Gastroesophageal sphincter (tissue), 4 donors: ENCODE results near the gene DNAH17. TPM values are rescaled to one million over a fixed set of nuclear protein-coding genes. Genes with fewer than 3 reads are reported as not detected.

ENCODE experiments used
- ATAC-seq: fragments of 150-250 bp; one replicate; pipeline ENCODE4 v1.9.1; 2016; ENCODE audit warnings: mild to moderate bottlenecking, moderate library complexity
- H3K27ac ChIP-seq, 4 donors: fragments of 200-600 bp; sonication (generic) in 3 of 4; 1 replicate in 3 of 4; 2 replicates in 1 of 4; pipeline ENCODE4 v1.5.1; 2016 to 2019
- H3K27me3 ChIP-seq: fragments of 200-600 bp; sonication (generic); one replicate; pipeline ENCODE4 v1.5.1; 2019
- H3K36me3 ChIP-seq, 2 donors: fragments of 200-600 bp; sonication (generic); one replicate each; pipeline ENCODE4 v1.5.1; 2019; ENCODE audit warnings: control low read depth in 1 of 2
- H3K4me1 ChIP-seq, 3 donors: fragments of 200-600 bp; sonication (generic); 1 replicate in 2 of 3; 2 replicates in 1 of 3; pipeline ENCODE4 v1.5.1; 2016 to 2019; ENCODE audit warnings: control low read depth in 2 of 3
- H3K4me3 ChIP-seq, 2 donors: fragments of 200-600 bp; sonication (generic); one replicate each; pipeline ENCODE4 v1.5.1; 2019; ENCODE audit warnings: mild to moderate bottlenecking in 1 of 2, moderate library complexity in 1 of 2
- H3K9me3 ChIP-seq, 3 donors: fragments of 200-600 bp; sonication (generic); one replicate each; pipeline ENCODE4 v1.5.1; 2017 to 2019; ENCODE audit warnings: control low read depth in 2 of 3
- EP300 ChIP-seq: sonication (generic); formaldehyde crosslinking; IDR thresholded peaks from one replicate; pipeline ENCODE4 v1.6.1; 2017; ENCODE audit warnings: antibody characterized with exemption, mild to moderate bottlenecking
- POLR2A ChIP-seq, 2 donors: fragments of 450-650 bp; IDR thresholded peaks; one replicate each; pipeline ENCODE4 v1.6.1; 2017; ENCODE audit warnings: antibody characterized with exemption in 2 of 2, mild to moderate bottlenecking in 2 of 2, moderate library complexity in 1 of 2
- POLR2AphosphoS5 ChIP-seq: sonication (generic); formaldehyde crosslinking; IDR thresholded peaks from one replicate; pipeline ENCODE4 v1.6.1; 2017; ENCODE audit warnings: antibody characterized with exemption
- WGBS, 2 donors: methylation state at CpG; one replicate each; pipeline ENCODE4 v1.1.5; 2018; ENCODE audit warnings: low coverage in 1 of 2; 5-methylcytosine and 5-hydroxymethylcytosine counted together
- total RNA-seq, 4 donors: library from RNA; depleted of rRNA; stranded (reverse); fragments of >200 nt; gene quantifications; one replicate each; pipeline ENCODE4 v1.1.0, GENCODE V29; 2016
- TF ChIP-seq, protein P1 (sequence below), 4 experiments: fragments of 200-600 bp in 2 of 4; fragments of 450-650 bp in 2 of 4; sonication (generic) in 1 of 4; IDR thresholded peaks; one replicate each; pipeline ENCODE4 v1.5.1; 2017 to 2019; ENCODE audit warnings: antibody characterized with exemption in 4 of 4, mild to moderate bottlenecking in 2 of 4, moderate library complexity in 2 of 4

DNAH17 gene, protein sequence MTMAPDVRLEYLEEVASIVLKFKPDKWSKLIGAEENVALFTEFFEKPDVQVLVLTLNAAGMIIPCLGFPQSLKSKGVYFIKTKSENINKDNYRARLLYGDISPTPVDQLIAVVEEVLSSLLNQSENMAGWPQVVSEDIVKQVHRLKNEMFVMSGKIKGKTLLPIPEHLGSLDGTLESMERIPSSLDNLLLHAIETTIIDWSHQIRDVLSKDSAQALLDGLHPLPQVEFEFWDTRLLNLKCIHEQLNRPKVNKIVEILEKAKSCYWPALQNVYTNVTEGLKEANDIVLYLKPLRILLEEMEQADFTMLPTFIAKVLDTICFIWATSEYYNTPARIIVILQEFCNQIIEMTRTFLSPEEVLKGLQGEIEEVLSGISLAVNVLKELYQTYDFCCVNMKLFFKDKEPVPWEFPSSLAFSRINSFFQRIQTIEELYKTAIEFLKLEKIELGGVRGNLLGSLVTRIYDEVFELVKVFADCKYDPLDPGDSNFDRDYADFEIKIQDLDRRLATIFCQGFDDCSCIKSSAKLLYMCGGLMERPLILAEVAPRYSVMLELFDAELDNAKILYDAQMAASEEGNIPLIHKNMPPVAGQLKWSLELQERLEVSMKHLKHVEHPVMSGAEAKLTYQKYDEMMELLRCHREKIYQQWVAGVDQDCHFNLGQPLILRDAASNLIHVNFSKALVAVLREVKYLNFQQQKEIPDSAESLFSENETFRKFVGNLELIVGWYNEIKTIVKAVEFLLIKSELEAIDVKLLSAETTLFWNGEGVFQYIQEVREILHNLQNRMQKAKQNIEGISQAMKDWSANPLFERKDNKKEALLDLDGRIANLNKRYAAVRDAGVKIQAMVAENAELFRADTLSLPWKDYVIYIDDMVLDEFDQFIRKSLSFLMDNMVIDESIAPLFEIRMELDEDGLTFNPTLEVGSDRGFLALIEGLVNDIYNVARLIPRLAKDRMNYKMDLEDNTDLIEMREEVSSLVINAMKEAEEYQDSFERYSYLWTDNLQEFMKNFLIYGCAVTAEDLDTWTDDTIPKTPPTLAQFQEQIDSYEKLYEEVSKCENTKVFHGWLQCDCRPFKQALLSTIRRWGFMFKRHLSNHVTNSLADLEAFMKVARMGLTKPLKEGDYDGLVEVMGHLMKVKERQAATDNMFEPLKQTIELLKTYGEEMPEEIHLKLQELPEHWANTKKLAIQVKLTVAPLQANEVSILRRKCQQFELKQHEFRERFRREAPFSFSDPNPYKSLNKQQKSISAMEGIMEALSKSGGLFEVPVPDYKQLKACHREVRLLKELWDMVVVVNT (N-terminal part only)
- under 1 TPM in 1 of 4 donors, not detected in 3; 0.15 TPM for total RNA-seq

DNA sequence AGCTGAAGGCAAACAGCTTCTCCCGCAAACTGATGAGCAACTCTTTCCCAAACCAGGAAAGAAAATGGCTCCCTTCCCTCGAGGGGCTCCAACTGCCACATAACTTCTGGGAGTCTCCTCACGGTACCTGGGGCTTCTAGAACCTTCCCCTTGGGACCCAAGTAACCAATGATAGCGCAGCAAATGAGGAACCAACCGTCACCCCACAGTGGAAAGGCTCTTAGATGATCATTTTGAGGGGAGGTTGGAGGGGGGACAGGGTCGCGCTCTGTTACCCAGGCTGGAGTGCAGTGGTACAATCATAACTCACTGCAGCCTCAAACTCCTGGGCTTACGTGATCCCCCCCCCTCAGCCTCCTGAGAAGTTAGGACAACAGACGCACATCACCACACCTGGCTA, at the start of gene DNAH17:
TSS of gene DNAH17 (minus strand) at position 101 of the 400 bp plus-strand sequence. CDS start 2,339 bp downstream, outside the sequence.
- Histone ChIP-seq H3K27ac (no peak within 1 kb of the TSS), H3K4me3 (no peak within 1 kb of the TSS), H3K27me3 (no peaks in the 10 kb centered on the region), H3K36me3 (no peaks in the 10 kb centered on the region), H3K4me1 (no peaks in the 10 kb centered on the region), H3K9me3 (no peaks in the 10 kb centered on the region)
- 50% methylated on average over 2 of the region's 9 CpGs; no CpG with 5 or more reads in 1 of the 2 donors for WGBS, 2 donors
- TF ChIP-seq POLR2A (IDR thresholded peaks at IDR 0.05) = no peak
- TF ChIP-seq EP300 = no peak
- TF ChIP-seq POLR2AphosphoS5 = no peak
- TF ChIP-seq, protein P1, sequence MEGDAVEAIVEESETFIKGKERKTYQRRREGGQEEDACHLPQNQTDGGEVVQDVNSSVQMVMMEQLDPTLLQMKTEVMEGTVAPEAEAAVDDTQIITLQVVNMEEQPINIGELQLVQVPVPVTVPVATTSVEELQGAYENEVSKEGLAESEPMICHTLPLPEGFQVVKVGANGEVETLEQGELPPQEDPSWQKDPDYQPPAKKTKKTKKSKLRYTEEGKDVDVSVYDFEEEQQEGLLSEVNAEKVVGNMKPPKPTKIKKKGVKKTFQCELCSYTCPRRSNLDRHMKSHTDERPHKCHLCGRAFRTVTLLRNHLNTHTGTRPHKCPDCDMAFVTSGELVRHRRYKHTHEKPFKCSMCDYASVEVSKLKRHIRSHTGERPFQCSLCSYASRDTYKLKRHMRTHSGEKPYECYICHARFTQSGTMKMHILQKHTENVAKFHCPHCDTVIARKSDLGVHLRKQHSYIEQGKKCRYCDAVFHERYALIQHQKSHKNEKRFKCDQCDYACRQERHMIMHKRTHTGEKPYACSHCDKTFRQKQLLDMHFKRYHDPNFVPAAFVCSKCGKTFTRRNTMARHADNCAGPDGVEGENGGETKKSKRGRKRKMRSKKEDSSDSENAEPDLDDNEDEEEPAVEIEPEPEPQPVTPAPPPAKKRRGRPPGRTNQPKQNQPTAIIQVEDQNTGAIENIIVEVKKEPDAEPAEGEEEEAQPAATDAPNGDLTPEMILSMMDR (IDR thresholded peaks at IDR 0.05) = no peak
- ATAC-seq = no peak

- no peaks in the 10 kb centered on the region for H3K27me3 ChIP-seq
- H3K36me3 ChIP-seq = no peaks in the 10 kb centered on the region
- TF ChIP-seq, protein P1 (IDR thresholded peaks at IDR 0.05) = no peak
- TF ChIP-seq POLR2AphosphoS5 (no peak), EP300 (no peak), POLR2A (IDR thresholded peaks at IDR 0.05) (no peak)
- H3K27ac ChIP-seq = no peak overlapping the region
- ATAC-seq = no peak
- WGBS, 2 donors = 79 to 81% methylated on average over 12 to 14 of the region's 14 CpGs
- no peaks in the 10 kb centered on the region for H3K4me1 ChIP-seq
- no peak overlapping the region for H3K4me3 ChIP-seq
- H3K9me3 ChIP-seq = peaks cover 0 to 6% (median 0%) of the 10 kb centered on the region in 3 donors
Measured at GRCh38 chr17:78624324-78625151, 47.3 kb upstream of the DNAH17 start.

- Histone ChIP-seq H3K27ac (no peak overlapping the region), H3K9me3 (peaks cover 0 to 6% (median 0%) of the 10 kb centered on the region in 3 donors), H3K4me1 (no peaks in the 10 kb centered on the region), H3K4me3 (no peak overlapping the region), H3K36me3 (no peaks in the 10 kb centered on the region), H3K27me3 (no peaks in the 10 kb centered on the region)
- TF ChIP-seq POLR2A (IDR thresholded peaks at IDR 0.05) (no peak), POLR2AphosphoS5 (no peak), EP300 (no peak)
- TF ChIP-seq, protein P1 (IDR thresholded peaks at IDR 0.05) = no peak
- ATAC-seq = no peak
- WGBS, 2 donors = 92% methylated on average over 10 of the region's 12 CpGs; no CpG with 5 or more reads in 1 of the 2 donors
Measured at GRCh38 chr17:78623541-78623940, 46.3 kb upstream of the DNAH17 start.
